AG09309 (cell line): ENCODE results near the gene COL23A1.

Experiments
- DNase-seq: peaks from one replicate; pipeline ENCODE4 v3.0.0-alpha.2; 2010; ENCODE audit warnings: low read depth
- H3K4me3 ChIP-seq: 2 replicates; pipeline ENCODE4 v1.5.1; 2011; ENCODE audit warnings: mild to moderate bottlenecking, low read depth, low read length, moderate library complexity; ENCODE audit not compliant: control insufficient read depth
- TF ChIP-seq, protein P1 (sequence below): IDR thresholded peaks from 2 replicates; pipeline ENCODE4 v1.5.1; 2011; ENCODE audit warnings: mild to moderate bottlenecking, low read depth, low read length, inconsistent platforms; ENCODE audit not compliant: insufficient read depth, control insufficient read depth; ENCODE audit errors: missing control alignments

The COL23A1 gene

GRCh38 chr5:178522361-178522760, 67.8 kb downstream of the COL23A1 start:
- TF ChIP-seq, protein P1, sequence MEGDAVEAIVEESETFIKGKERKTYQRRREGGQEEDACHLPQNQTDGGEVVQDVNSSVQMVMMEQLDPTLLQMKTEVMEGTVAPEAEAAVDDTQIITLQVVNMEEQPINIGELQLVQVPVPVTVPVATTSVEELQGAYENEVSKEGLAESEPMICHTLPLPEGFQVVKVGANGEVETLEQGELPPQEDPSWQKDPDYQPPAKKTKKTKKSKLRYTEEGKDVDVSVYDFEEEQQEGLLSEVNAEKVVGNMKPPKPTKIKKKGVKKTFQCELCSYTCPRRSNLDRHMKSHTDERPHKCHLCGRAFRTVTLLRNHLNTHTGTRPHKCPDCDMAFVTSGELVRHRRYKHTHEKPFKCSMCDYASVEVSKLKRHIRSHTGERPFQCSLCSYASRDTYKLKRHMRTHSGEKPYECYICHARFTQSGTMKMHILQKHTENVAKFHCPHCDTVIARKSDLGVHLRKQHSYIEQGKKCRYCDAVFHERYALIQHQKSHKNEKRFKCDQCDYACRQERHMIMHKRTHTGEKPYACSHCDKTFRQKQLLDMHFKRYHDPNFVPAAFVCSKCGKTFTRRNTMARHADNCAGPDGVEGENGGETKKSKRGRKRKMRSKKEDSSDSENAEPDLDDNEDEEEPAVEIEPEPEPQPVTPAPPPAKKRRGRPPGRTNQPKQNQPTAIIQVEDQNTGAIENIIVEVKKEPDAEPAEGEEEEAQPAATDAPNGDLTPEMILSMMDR: no peak
- DNase-seq: no peak
- H3K4me3 ChIP-seq: no peak overlapping the region

GRCh38 chr5:178520851-178521250, 69.3 kb downstream of the COL23A1 start:
- H3K4me3 ChIP-seq: no peak overlapping the region
- TF ChIP-seq, protein P1: no peak
- DNase-seq: no peak

- no peak overlapping the region for H3K4me3 ChIP-seq
- TF ChIP-seq, protein P1: no peak
- no peak for DNase-seq
Observed at GRCh38 chr5:178519804-178520203, 70.4 kb downstream of the COL23A1 start.

- TF ChIP-seq, protein P1: no peak
- H3K4me3 ChIP-seq: no peak overlapping the region
- no peak for DNase-seq
Observed at GRCh38 chr5:178519155-178519554, 71.0 kb downstream of the COL23A1 start.

DNA sequence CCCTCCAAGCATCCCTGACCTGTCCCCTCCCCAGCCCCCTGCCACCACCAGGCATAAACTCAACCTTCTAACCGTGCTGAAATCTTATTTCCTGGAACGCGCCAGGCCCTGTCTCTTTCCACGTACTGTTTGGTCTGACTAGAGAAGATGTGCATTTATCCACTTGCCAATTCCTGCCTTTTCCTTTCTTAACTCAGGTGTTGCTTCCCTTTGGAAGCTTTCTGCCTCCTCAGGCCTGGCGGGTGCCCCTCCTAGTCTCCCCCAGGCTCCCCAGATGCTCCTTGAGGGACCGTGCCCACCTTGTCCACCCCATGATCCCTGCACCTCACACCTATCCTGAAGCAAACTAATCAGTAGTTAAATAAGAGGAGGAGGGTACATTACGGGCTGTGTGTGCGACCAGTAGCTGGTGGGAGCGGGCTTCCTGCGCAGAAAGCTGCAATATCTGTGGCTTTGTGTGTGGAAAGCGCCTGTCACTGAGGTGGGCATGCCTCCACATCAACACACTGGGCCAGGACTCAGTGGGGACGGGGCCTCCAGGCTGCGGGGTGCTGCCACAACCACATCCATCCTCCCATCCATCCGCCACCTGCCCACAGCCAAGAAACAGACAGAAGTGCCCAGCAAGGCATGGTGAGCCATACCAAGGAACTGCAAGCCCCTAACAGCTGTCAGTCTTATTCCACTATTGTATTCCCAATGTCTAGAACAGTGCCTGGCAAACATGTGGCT, 73.5 kb downstream of the COL23A1 start:
- DNase-seq: no peak
- TF ChIP-seq, protein P1: no peak
- H3K4me3 ChIP-seq: no peak overlapping the region

DNA sequence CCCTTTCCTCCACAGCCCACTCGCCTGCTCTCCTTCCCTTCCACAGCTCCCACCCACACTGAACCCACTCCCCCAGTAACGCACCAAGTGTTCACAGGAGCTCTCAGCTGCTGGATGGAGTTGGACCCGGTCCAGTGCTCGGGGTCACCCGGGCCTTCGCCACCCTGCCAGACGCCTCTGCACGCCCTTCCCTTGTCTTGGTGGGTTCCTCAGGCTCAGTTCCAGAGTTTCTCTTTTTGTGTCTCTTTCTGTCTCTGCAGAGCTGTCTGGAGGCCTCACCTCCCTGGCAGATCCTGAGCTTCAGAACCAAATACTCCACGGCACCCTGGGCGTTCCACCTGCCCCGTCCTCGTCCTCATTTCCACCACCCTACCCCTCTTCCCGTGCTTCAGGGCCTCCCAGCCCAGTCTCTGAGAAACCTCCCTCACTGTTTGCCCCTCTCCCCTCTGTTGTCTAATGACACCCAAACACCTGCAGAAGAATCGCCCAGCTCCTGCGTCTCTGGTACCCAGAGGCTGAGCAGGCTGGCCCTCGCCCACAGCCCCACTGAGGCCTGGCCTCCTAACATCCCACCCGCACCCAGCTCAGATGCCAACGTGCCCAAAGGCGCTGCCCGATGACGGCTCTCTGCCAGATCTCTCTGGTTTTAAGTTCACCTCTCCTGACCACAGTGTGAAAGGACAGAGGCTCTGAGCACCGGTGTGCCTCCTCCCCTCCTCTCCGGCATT, 74.3 kb downstream of the COL23A1 start:
- TF ChIP-seq, protein P1: no peak
- DNase-seq: no peak

More for the DNA sequence above, 74.3 kb downstream of the COL23A1 start:
- H3K4me3 ChIP-seq: no peak overlapping the region
